ACC112 (cell line): ENCODE results near the gene ZBTB4.

Experiments used
- H2AFZ ChIP-seq: fragments of 200-600 bp; sonication (generic); one replicate; pipeline ENCODE4 v1.6.0; 2017; ENCODE audit warnings: antibody characterized with exemption, low read length; ENCODE audit not compliant: unreplicated experiment
- H3K27ac ChIP-seq: fragments of 200-600 bp; sonication (generic); 2 replicates; pipeline ENCODE4 v1.5.1; 2014; ENCODE audit warnings: low read depth, mild to moderate bottlenecking, antibody characterized with exemption, low read length, moderate library complexity
- H3K27me3 ChIP-seq: fragments of 200-600 bp; sonication (generic); 2 replicates; pipeline ENCODE4 v1.6.1; 2014; ENCODE audit warnings: mild to moderate bottlenecking, antibody characterized with exemption, low read length, moderate library complexity, mixed read lengths; ENCODE audit not compliant: insufficient read depth
- H3K36me3 ChIP-seq: fragments of 200-600 bp; sonication (generic); 2 replicates; pipeline ENCODE4 v1.6.1; 2016; ENCODE audit warnings: mild to moderate bottlenecking, antibody characterized with exemption, low read length, moderate library complexity, mixed read lengths; ENCODE audit not compliant: insufficient read depth
- H3K4me1 ChIP-seq: fragments of 200-600 bp; sonication (generic); one replicate; pipeline ENCODE4 v1.6.1; 2016; ENCODE audit warnings: low read length, mixed read lengths; ENCODE audit not compliant: insufficient read depth, unreplicated experiment, control insufficient read depth
- H3K4me3 ChIP-seq: fragments of 200-600 bp; sonication (generic); 2 replicates; pipeline ENCODE4 v1.5.1; 2014; ENCODE audit warnings: mild to moderate bottlenecking, low read depth, low read length
- H3K79me2 ChIP-seq: fragments of 200-600 bp; sonication (generic); one replicate; pipeline ENCODE4 v1.6.0; 2016; ENCODE audit warnings: low read length; ENCODE audit not compliant: control insufficient read depth, unreplicated experiment, insufficient read depth

ZBTB4 gene

GRCh38 chr17:7479213-7480088 lies at the start of gene ZBTB4:
TSS of gene ZBTB4 (minus strand) at chr17:7479631. CDS start at chr17:7466801, 12,830 bp downstream.
- peak within 1 kb of the TSS; percentile 84 for H2AFZ ChIP-seq
- no peaks in the 10 kb centered on the region for H3K27me3 ChIP-seq
- H3K36me3 ChIP-seq: no peaks in the 10 kb centered on the region
- peak within 1 kb of the TSS; percentile 81 for H3K4me3 ChIP-seq
- peak within 1 kb of the TSS; percentile 79 for H3K27ac ChIP-seq
- peaks cover 51% of the 10 kb centered on the region for H3K79me2 ChIP-seq
- peaks cover 39% of the 10 kb centered on the region for H3K4me1 ChIP-seq

DNA sequence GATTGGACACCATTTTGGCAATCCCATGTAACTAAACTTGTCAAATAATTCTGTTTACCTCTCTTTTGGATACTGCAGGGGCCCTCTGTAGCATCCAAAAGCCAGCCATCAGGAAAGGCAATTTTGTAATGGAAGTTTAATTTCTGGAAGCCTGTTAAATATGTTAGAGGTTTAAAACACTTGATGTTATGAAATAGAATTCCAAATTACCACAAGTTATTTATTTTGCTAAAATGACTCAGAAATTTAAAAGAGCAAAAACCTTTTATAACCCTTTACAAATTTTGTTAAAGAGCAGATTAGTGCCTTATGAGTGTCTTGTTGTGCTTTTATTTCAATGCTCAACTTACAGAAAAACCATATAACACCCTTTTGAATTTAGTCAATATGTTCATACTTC lies 49.4 kb upstream of the ZBTB4 start:
- H3K4me1 ChIP-seq: no peaks in the 10 kb centered on the region
- no peak overlapping the region for H3K27ac ChIP-seq
- no peak overlapping the region for H2AFZ ChIP-seq
- no peaks in the 10 kb centered on the region for H3K79me2 ChIP-seq
- H3K27me3 ChIP-seq: no peaks in the 10 kb centered on the region
- no peaks in the 10 kb centered on the region for H3K36me3 ChIP-seq
- no peak overlapping the region for H3K4me3 ChIP-seq

- no peak overlapping the region for H2AFZ ChIP-seq
- no peaks in the 10 kb centered on the region for H3K27me3 ChIP-seq
- no peaks in the 10 kb centered on the region for H3K79me2 ChIP-seq
- H3K27ac ChIP-seq: no peak overlapping the region
- H3K36me3 ChIP-seq: no peaks in the 10 kb centered on the region
- no peaks in the 10 kb centered on the region for H3K4me1 ChIP-seq
- no peak overlapping the region for H3K4me3 ChIP-seq
Observed at GRCh38 chr17:7523033-7523432, 43.6 kb upstream of the ZBTB4 start.

- no peak overlapping the region for H2AFZ ChIP-seq
- H3K27ac ChIP-seq: no peak overlapping the region
- no peaks in the 10 kb centered on the region for H3K79me2 ChIP-seq
- no peaks in the 10 kb centered on the region for H3K4me1 ChIP-seq
- no peaks in the 10 kb centered on the region for H3K27me3 ChIP-seq
- no peak overlapping the region for H3K4me3 ChIP-seq
- H3K36me3 ChIP-seq: peaks cover 7% of the 10 kb centered on the region; the same call in 1 of the 2 replicates
Observed at GRCh38 chr17:7515911-7516610, 36.6 kb upstream of the ZBTB4 start.

DNA sequence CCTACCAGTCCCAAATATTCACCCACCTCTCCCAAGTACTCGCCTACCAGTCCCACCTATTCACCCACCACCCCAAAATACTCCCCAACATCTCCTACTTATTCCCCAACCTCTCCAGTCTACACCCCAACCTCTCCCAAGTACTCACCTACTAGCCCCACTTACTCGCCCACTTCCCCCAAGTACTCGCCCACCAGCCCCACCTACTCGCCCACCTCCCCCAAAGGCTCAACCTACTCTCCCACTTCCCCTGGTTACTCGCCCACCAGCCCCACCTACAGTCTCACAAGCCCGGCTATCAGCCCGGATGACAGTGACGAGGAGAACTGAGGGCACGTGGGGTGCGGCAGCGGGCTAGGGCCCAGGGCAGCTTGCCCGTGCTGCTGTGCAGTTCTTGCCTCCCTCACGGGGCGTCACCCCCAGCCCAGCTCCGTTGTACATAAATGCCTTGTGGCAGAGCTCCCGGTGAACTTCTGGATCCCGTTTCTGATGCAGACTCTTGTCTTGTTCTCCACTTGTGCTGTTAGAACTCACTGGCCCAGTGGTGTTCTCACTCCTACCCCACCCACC lies 34.5 kb upstream of the ZBTB4 start:
- Histone ChIP-seq H3K79me2 (no peaks in the 10 kb centered on the region), H3K4me1 (no peaks in the 10 kb centered on the region), H3K27me3 (no peaks in the 10 kb centered on the region), H2AFZ (no peak overlapping the region), H3K36me3 (peaks cover 13% of the 10 kb centered on the region; the same call in 1 of the 2 replicates), H3K27ac (no peak overlapping the region), H3K4me3 (no peak overlapping the region)

GRCh38 chr17:7512824-7513540 lies 33.6 kb upstream of the ZBTB4 start:
- Histone ChIP-seq H3K4me3 (no peak overlapping the region), H2AFZ (no peak overlapping the region), H3K4me1 (no peaks in the 10 kb centered on the region), H3K36me3 (peaks cover 19% of the 10 kb centered on the region; the same call in 1 of the 2 replicates), H3K27ac (no peak overlapping the region), H3K27me3 (no peaks in the 10 kb centered on the region), H3K79me2 (no peaks in the 10 kb centered on the region)

DNA sequence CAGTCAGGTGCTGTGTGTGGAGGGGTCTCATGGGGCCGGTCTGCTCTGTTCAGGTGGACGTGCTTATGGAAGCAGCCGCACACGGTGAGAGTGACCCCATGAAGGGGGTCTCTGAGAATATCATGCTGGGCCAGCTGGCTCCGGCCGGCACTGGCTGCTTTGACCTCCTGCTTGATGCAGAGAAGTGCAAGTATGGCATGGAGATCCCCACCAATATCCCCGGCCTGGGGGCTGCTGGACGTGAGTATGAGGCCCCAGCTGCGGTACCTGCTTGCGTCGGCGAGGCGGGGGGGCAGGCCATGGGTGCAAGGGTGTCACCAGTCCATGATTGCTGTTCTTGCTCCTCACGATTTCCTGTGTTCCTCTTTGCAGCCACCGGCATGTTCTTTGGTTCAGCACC lies 32.7 kb upstream of the ZBTB4 start:
- no peaks in the 10 kb centered on the region for H3K4me1 ChIP-seq
- no peak overlapping the region for H2AFZ ChIP-seq
- H3K27ac ChIP-seq: no peak overlapping the region
- H3K27me3 ChIP-seq: no peaks in the 10 kb centered on the region
- peaks cover 20% of the 10 kb centered on the region; the same call in 1 of the 2 replicates for H3K36me3 ChIP-seq
- H3K79me2 ChIP-seq: no peaks in the 10 kb centered on the region
- H3K4me3 ChIP-seq: no peak overlapping the region

DNA sequence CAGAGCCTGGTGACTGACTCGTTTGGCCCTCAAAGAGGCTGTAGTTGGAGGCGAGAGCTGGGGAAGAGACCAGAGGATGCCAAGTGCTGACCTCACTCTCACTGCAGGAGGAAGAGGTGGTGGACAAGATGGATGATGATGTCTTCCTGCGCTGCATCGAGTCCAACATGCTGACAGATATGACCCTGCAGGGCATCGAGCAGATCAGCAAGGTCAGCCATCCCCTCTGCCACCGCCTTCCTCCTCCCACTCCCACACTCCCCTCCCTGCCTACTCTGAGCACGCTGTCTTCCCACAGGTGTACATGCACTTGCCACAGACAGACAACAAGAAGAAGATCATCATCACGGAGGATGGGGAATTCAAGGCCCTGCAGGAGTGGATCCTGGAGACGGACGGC lies 31.7 kb upstream of the ZBTB4 start:
- no peaks in the 10 kb centered on the region for H3K27me3 ChIP-seq
- peaks cover 4% of the 10 kb centered on the region for H3K79me2 ChIP-seq
- peaks cover 27% of the 10 kb centered on the region; the same call in 1 of the 2 replicates for H3K36me3 ChIP-seq
- H2AFZ ChIP-seq: no peak overlapping the region
- no peak overlapping the region for H3K4me3 ChIP-seq
- H3K4me1 ChIP-seq: no peaks in the 10 kb centered on the region
- no peak overlapping the region for H3K27ac ChIP-seq

GRCh38 chr17:7509937-7510336 lies 30.5 kb upstream of the ZBTB4 start:
- Histone ChIP-seq H2AFZ (no peak overlapping the region), H3K4me3 (no peak overlapping the region), H3K27ac (no peak overlapping the region), H3K79me2 (peaks cover 4% of the 10 kb centered on the region), H3K4me1 (no peaks in the 10 kb centered on the region), H3K36me3 (peaks cover 32% of the 10 kb centered on the region), H3K27me3 (no peaks in the 10 kb centered on the region)

GRCh38 chr17:7508846-7509245 lies 29.4 kb upstream of the ZBTB4 start:
- no peak overlapping the region for H3K27ac ChIP-seq
- H3K79me2 ChIP-seq: peaks cover 4% of the 10 kb centered on the region
- H3K4me3 ChIP-seq: no peak overlapping the region
- no peaks in the 10 kb centered on the region for H3K4me1 ChIP-seq
- H3K36me3 ChIP-seq: peaks cover 34% of the 10 kb centered on the region
- no peak overlapping the region for H2AFZ ChIP-seq
- no peaks in the 10 kb centered on the region for H3K27me3 ChIP-seq
